ENCODE results near the gene NLGN1. TPM values are rescaled to one million over a fixed set of nuclear protein-coding genes. Genes with fewer than 3 reads are reported as not detected.

The NLGN1 gene
- total RNA-seq, 1 experiment from 2014 or later: 5.2 TPM

DNA sequence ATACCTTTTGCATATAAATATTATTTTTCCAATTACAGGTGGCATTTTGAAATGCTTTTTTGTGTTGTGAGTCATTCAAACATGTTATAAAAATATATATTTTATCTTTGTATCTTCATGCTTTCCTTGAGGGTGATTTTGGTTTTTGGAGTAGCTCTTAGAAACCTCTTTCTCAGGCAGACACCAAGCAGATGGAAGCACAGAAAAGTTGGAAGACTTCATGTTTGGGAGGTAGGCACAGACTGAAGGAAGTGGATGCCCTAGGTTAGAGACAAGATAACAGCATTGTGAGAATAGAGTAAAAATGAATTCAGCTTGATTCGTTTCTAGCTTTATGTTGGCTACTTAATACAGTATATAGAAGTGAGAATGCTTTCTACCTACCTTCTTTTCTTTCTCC lies 338.3 kb downstream of the NLGN1 start:
- WGBS (ENCODE audit: extremely low coverage, insufficient read length, low lambda C conversion rate): no CpG with 5 or more reads among the region's 1 CpG
- TF ChIP-seq, protein P1, sequence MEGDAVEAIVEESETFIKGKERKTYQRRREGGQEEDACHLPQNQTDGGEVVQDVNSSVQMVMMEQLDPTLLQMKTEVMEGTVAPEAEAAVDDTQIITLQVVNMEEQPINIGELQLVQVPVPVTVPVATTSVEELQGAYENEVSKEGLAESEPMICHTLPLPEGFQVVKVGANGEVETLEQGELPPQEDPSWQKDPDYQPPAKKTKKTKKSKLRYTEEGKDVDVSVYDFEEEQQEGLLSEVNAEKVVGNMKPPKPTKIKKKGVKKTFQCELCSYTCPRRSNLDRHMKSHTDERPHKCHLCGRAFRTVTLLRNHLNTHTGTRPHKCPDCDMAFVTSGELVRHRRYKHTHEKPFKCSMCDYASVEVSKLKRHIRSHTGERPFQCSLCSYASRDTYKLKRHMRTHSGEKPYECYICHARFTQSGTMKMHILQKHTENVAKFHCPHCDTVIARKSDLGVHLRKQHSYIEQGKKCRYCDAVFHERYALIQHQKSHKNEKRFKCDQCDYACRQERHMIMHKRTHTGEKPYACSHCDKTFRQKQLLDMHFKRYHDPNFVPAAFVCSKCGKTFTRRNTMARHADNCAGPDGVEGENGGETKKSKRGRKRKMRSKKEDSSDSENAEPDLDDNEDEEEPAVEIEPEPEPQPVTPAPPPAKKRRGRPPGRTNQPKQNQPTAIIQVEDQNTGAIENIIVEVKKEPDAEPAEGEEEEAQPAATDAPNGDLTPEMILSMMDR (conservative IDR thresholded peaks at IDR 0.05): no peak
- H3K79me2 ChIP-seq (ENCODE audit: insufficient read depth, low read length): no peaks in the 10 kb centered on the region

More for the DNA sequence above, 338.3 kb downstream of the NLGN1 start:
- H2AFZ ChIP-seq (ENCODE audit: low read length): no peak overlapping the region
- no peaks in the 10 kb centered on the region for H3K9me3 ChIP-seq (ENCODE audit: control insufficient read depth, low read depth, low read length)
- no peak overlapping the region for H2BK15ac ChIP-seq (ENCODE audit: low read depth, low read length)
- H3K4ac ChIP-seq (ENCODE audit: low read depth, low read length): no peak overlapping the region
- H3K18ac ChIP-seq (ENCODE audit: insufficient read length, low read depth, low read length): no peak overlapping the region
- H3K4me1 ChIP-seq (ENCODE audit: insufficient read depth, low read length): peaks cover 2% of the 10 kb centered on the region; the same call in 1 of the 2 replicates
- no peak overlapping the region for H2BK120ac ChIP-seq (ENCODE audit: low read depth, low read length, poor library complexity, severe bottlenecking)
- no peak overlapping the region for H3K23ac ChIP-seq (ENCODE audit: insufficient read length, low read depth, low read length)
- H3T11ph ChIP-seq (ENCODE audit: low read length): no peak overlapping the region
- H2AK5ac ChIP-seq (ENCODE audit: insufficient read length, low read length): no peak overlapping the region
- H3K14ac ChIP-seq (ENCODE audit: insufficient read depth, low read length): no peak overlapping the region
- H3K27ac ChIP-seq (ENCODE audit: insufficient read length, low read depth, low read length): no peak overlapping the region
- H2BK5ac ChIP-seq (ENCODE audit: insufficient read length, low read length): no peak overlapping the region
- H3K79me1 ChIP-seq (ENCODE audit: insufficient read depth, low read depth, low read length, poor library complexity, severe bottlenecking): no peaks in the 10 kb centered on the region
- Mint-ChIP-seq H3K4me3 (no peak overlapping the region), H3K36me3 (ENCODE audit: insufficient read depth in 1 of 3, low read depth in 3 of 3) (peaks cover 2 to 15% (median 4%) of the 10 kb centered on the region in 3 experiments; a peak in 3 of 7 replicates), H3K27ac (peak overlapping the region in 1 of 3 experiments; percentile 50; a peak in 2 of 7 replicates), H3K9me3 (peaks cover 2 to 6% of the 10 kb centered on the region in 2 experiments; a peak in 3 of 5 replicates), H3K4me1 (peaks cover 20 to 21% of the 10 kb centered on the region in 2 experiments), H3K27me3 (ENCODE audit: low read depth) (no peaks in the 10 kb centered on the region)
- no peak overlapping the region for H2BK12ac ChIP-seq (ENCODE audit: insufficient read length, low read depth, low read length)
- H3K9ac ChIP-seq (ENCODE audit: extremely low read depth, insufficient read length, low read length): no peak overlapping the region
- no peak overlapping the region for H4K91ac ChIP-seq (ENCODE audit: insufficient read length, low read depth, low read length)
- H3K4me2 ChIP-seq (ENCODE audit: insufficient read depth, insufficient read length, low read length): no peak overlapping the region
- H2BK20ac ChIP-seq (ENCODE audit: low read depth, low read length, poor library complexity, severe bottlenecking): no peak overlapping the region
- no peaks in the 10 kb centered on the region for H4K20me1 ChIP-seq (ENCODE audit: control insufficient read depth, insufficient read depth, insufficient read length)
- no peak for DNase-seq
- no peaks in the 10 kb centered on the region for H3K23me2 ChIP-seq (ENCODE audit: insufficient read length, low read depth, low read length, poor library complexity, severe bottlenecking)
- H4K8ac ChIP-seq (replicated peaks; ENCODE audit: insufficient read length, low read depth, low read length): no peak overlapping the region
- H4K5ac ChIP-seq (ENCODE audit: insufficient read length, low read depth, low read length): no peak overlapping the region
- H3K56ac ChIP-seq (ENCODE audit: insufficient read length, low read depth, low read length): no peak overlapping the region
- H3K27me3 ChIP-seq (ENCODE audit: insufficient read depth, low read length): no peaks in the 10 kb centered on the region

Data from H9 (cell line).